Skeletal muscle tissue (tissue), 4 donors: Measurements from ENCODE around the gene SRSF1. TPM values are rescaled to one million over a fixed set of nuclear protein-coding genes. Genes with fewer than 3 reads are reported as not detected.
"Not testable (repeated sequence)": the region's sequence is repeated elsewhere in the genome, so short reads cannot be mapped to it uniquely, and the experiment has no call there.

Experiments used
- H3K27ac ChIP-seq: one replicate; pipeline ENCODE4 v1.7.0; 2013; ENCODE audit warnings: mild to moderate bottlenecking, low read depth, low read length, inconsistent platforms
- H3K27me3 ChIP-seq, 3 donors: one replicate each; pipeline ENCODE4 v1.7.0; 2013; ENCODE audit warnings: low read length in 3 of 3; ENCODE audit not compliant: control insufficient read depth in 3 of 3, insufficient read depth in 3 of 3
- H3K36me3 ChIP-seq, 3 donors: one replicate each; pipeline ENCODE4 v1.7.0; 2013; ENCODE audit warnings: low read length in 3 of 3; ENCODE audit not compliant: control insufficient read depth in 3 of 3, insufficient read depth in 3 of 3
- H3K4me1 ChIP-seq, 3 donors: one replicate each; pipeline ENCODE4 v1.7.0; 2013; ENCODE audit warnings: low read length in 3 of 3, mild to moderate bottlenecking in 3 of 3; ENCODE audit not compliant: control insufficient read depth in 3 of 3, insufficient read depth in 3 of 3
- H3K4me3 ChIP-seq, 3 donors: one replicate each; pipeline ENCODE4 v1.7.0; 2013; ENCODE audit warnings: low read length in 3 of 3
- H3K9ac ChIP-seq, 3 donors: one replicate each; pipeline ENCODE4 v1.7.0; 2013; ENCODE audit warnings: low read length in 3 of 3, mild to moderate bottlenecking in 3 of 3, moderate library complexity in 2 of 3, low read depth in 1 of 3
- H3K9me3 ChIP-seq, 3 donors: one replicate each; pipeline ENCODE4 v1.7.0; 2013; ENCODE audit warnings: low read length in 3 of 3; ENCODE audit not compliant: control insufficient read depth in 3 of 3
- total RNA-seq: library from RNA; depleted of rRNA; stranded (reverse); fragments of >200 nt; gene quantifications from one replicate; pipeline ENCODE4 v1.2.3, GENCODE V29; 2014
- donor health status: Osteomylitis.

SRSF1 gene
- total RNA-seq, 1 donor from 2014 or later: 224 TPM

- H3K27me3 ChIP-seq: no peaks in the 10 kb centered on the region
- peak overlapping the region in 1 of 3 donors; percentile 16 for H3K4me3 ChIP-seq
- H3K36me3 ChIP-seq: peaks cover 15 to 28% (median 27%) of the 10 kb centered on the region in 3 donors
- H3K9ac ChIP-seq: peak overlapping the region in 2 of 3 donors; percentile 4 to 34
- peaks cover 47 to 56% (median 48%) of the 10 kb centered on the region in 3 donors for H3K4me1 ChIP-seq
- H3K27ac ChIP-seq: no peak overlapping the region
- no peaks in the 10 kb centered on the region for H3K9me3 ChIP-seq
Measured at GRCh38 chr17:57983446-57983845, 23.6 kb downstream of the SRSF1 start.

- Histone ChIP-seq H3K9me3 (no peaks in the 10 kb centered on the region), H3K4me3 (peak overlapping the region; percentile 37 to 57 (median 42)), H3K27ac (peak overlapping the region; percentile 29), H3K4me1 (peaks cover 47 to 55% (median 48%) of the 10 kb centered on the region in 3 donors), H3K36me3 (peaks cover 16 to 32% (median 30%) of the 10 kb centered on the region in 3 donors), H3K27me3 (no peaks in the 10 kb centered on the region), H3K9ac (peak overlapping the region in 2 of 3 donors; percentile 1 to 24)
Measured at GRCh38 chr17:57982452-57983170, 24.4 kb downstream of the SRSF1 start.

- Histone ChIP-seq H3K27ac (no peak overlapping the region), H3K9me3 (no peaks in the 10 kb centered on the region), H3K27me3 (no peaks in the 10 kb centered on the region), H3K4me1 (peaks cover 44 to 55% (median 47%) of the 10 kb centered on the region in 3 donors), H3K36me3 (peaks cover 24 to 51% (median 47%) of the 10 kb centered on the region in 3 donors), H3K4me3 (no peak overlapping the region), H3K9ac (no peak overlapping the region)
Measured at GRCh38 chr17:57980522-57980921, 26.5 kb downstream of the SRSF1 start.

GRCh38 chr17:57979076-57979475 is 28.0 kb downstream of the SRSF1 start:
- Histone ChIP-seq H3K36me3 (peaks cover 33 to 63% (median 56%) of the 10 kb centered on the region in 3 donors), H3K27ac (no peak overlapping the region), H3K4me1 (peaks cover 33 to 46% (median 44%) of the 10 kb centered on the region in 3 donors), H3K9ac (no peak overlapping the region), H3K27me3 (no peaks in the 10 kb centered on the region), H3K9me3 (no peaks in the 10 kb centered on the region), H3K4me3 (no peak overlapping the region)

- no peak overlapping the region for H3K4me3 ChIP-seq
- H3K9me3 ChIP-seq: no peaks in the 10 kb centered on the region
- peaks cover 8 to 22% (median 20%) of the 10 kb centered on the region in 3 donors for H3K4me1 ChIP-seq
- no peaks in the 10 kb centered on the region for H3K27me3 ChIP-seq
- no peak overlapping the region for H3K27ac ChIP-seq
- H3K9ac ChIP-seq: no peak overlapping the region
- peaks cover 41 to 68% (median 53%) of the 10 kb centered on the region in 3 donors for H3K36me3 ChIP-seq
Measured at GRCh38 chr17:57976594-57976993, 30.5 kb downstream of the SRSF1 start.

- Histone ChIP-seq H3K9me3 (no peaks in the 10 kb centered on the region), H3K27ac (no peak overlapping the region), H3K9ac (no peak overlapping the region), H3K4me1 (peaks cover 2 to 16% (median 12%) of the 10 kb centered on the region in 3 donors), H3K36me3 (peaks cover 35 to 61% (median 47%) of the 10 kb centered on the region in 3 donors), H3K27me3 (no peaks in the 10 kb centered on the region), H3K4me3 (no peak overlapping the region)
Measured at GRCh38 chr17:57975044-57975443, 32.0 kb downstream of the SRSF1 start.

- peaks cover 33 to 59% (median 40%) of the 10 kb centered on the region in 3 donors for H3K36me3 ChIP-seq
- H3K27me3 ChIP-seq, H3K4me3 ChIP-seq, H3K27ac ChIP-seq, H3K9me3 ChIP-seq, H3K9ac ChIP-seq: not testable (repeated sequence)
- peaks cover 2 to 14% (median 12%) of the 10 kb centered on the region in 3 donors for H3K4me1 ChIP-seq
Measured at GRCh38 chr17:57974053-57974824, 32.8 kb downstream of the SRSF1 start.

- Histone ChIP-seq H3K9ac (no peak overlapping the region), H3K36me3 (peaks cover 22 to 45% (median 26%) of the 10 kb centered on the region in 3 donors), H3K9me3 (no peaks in the 10 kb centered on the region), H3K27ac (no peak overlapping the region), H3K27me3 (no peaks in the 10 kb centered on the region), H3K4me1 (peaks cover 2 to 16% (median 15%) of the 10 kb centered on the region in 3 donors), H3K4me3 (no peak overlapping the region)
Measured at GRCh38 chr17:57972151-57972550, 34.9 kb downstream of the SRSF1 start.

- no peak overlapping the region for H3K4me3 ChIP-seq
- peaks cover 7 to 17% (median 16%) of the 10 kb centered on the region in 3 donors for H3K4me1 ChIP-seq
- H3K36me3 ChIP-seq: peaks cover 19 to 40% (median 20%) of the 10 kb centered on the region in 3 donors
- no peaks in the 10 kb centered on the region for H3K9me3 ChIP-seq
- H3K27ac ChIP-seq: no peak overlapping the region
- H3K9ac ChIP-seq: no peak overlapping the region
- H3K27me3 ChIP-seq: no peaks in the 10 kb centered on the region
Measured at GRCh38 chr17:57971572-57971971, 35.5 kb downstream of the SRSF1 start.

- Histone ChIP-seq H3K27ac (no peak overlapping the region), H3K36me3 (peaks cover 12 to 31% (median 17%) of the 10 kb centered on the region in 3 donors), H3K9ac (no peak overlapping the region), H3K27me3 (no peaks in the 10 kb centered on the region), H3K9me3 (no peaks in the 10 kb centered on the region), H3K4me1 (peaks cover 7 to 22% (median 15%) of the 10 kb centered on the region in 3 donors), H3K4me3 (no peak overlapping the region)
Measured at GRCh38 chr17:57970710-57971109, 36.3 kb downstream of the SRSF1 start.
